Measurements from ENCODE around the gene MYO15A. TPM values are rescaled to one million over a fixed set of nuclear protein-coding genes. Genes with fewer than 3 reads are reported as not detected.

Gene MYO15A
- polyA plus RNA-seq, 1 donor from 2014 or later: 0.48 TPM

GRCh38 chr17:18186627-18186982, 78.0 kb downstream of the MYO15A start:
- Mint-ChIP-seq H3K27ac (peak overlapping the region; percentile 84 to 99 (median 86)), H3K4me3 (peak overlapping the region; percentile 93 to 99 (median 96)), H3K9me3 (no peaks in the 10 kb centered on the region), H3K4me1 (peaks cover 46 to 63% (median 58%) of the 10 kb centered on the region in 3 donors), H3K36me3 (no peaks in the 10 kb centered on the region), H3K27me3 (no peaks in the 10 kb centered on the region)

- Mint-ChIP-seq H3K27ac (peak overlapping the region; percentile 6 to 99 (median 86)), H3K36me3 (no peaks in the 10 kb centered on the region), H3K27me3 (no peaks in the 10 kb centered on the region), H3K4me1 (peaks cover 44 to 68% (median 55%) of the 10 kb centered on the region in 3 donors), H3K9me3 (no peaks in the 10 kb centered on the region), H3K4me3 (peak overlapping the region; percentile 93 to 99 (median 96))
Measured at GRCh38 chr17:18187226-18187625, 78.7 kb downstream of the MYO15A start.

- Mint-ChIP-seq H3K4me3 (peak overlapping the region; percentile 93 to 99 (median 96)), H3K36me3 (no peaks in the 10 kb centered on the region), H3K27ac (peak overlapping the region in 2 of 3 donors; percentile 39 to 99), H3K9me3 (no peaks in the 10 kb centered on the region), H3K27me3 (no peaks in the 10 kb centered on the region), H3K4me1 (peaks cover 44 to 70% (median 53%) of the 10 kb centered on the region in 3 donors)
Measured at GRCh38 chr17:18187821-18188761, 79.5 kb downstream of the MYO15A start.

- Mint-ChIP-seq H3K4me1 (peaks cover 46 to 59% (median 56%) of the 10 kb centered on the region in 3 donors), H3K4me3 (peak overlapping the region in 1 of 4 donors; percentile 29), H3K27ac (peak overlapping the region in 1 of 3 donors; percentile 84), H3K36me3 (peaks cover 1% of the 10 kb centered on the region), H3K9me3 (no peaks in the 10 kb centered on the region), H3K27me3 (no peaks in the 10 kb centered on the region)
Measured at GRCh38 chr17:18190628-18191235, 82.2 kb downstream of the MYO15A start.

- H3K4me1 Mint-ChIP-seq: peaks cover 40 to 56% (median 52%) of the 10 kb centered on the region in 3 donors
- peaks cover 1% of the 10 kb centered on the region for H3K36me3 Mint-ChIP-seq
- H3K27ac Mint-ChIP-seq: peak overlapping the region in 1 of 3 donors; percentile 84
- no peaks in the 10 kb centered on the region for H3K27me3 Mint-ChIP-seq
- H3K4me3 Mint-ChIP-seq: no peak overlapping the region
- no peaks in the 10 kb centered on the region for H3K9me3 Mint-ChIP-seq
Measured at GRCh38 chr17:18191236-18191667, 82.7 kb downstream of the MYO15A start.

- H3K4me1 Mint-ChIP-seq: peaks cover 33 to 49% (median 46%) of the 10 kb centered on the region in 3 donors
- peak overlapping the region in 1 of 3 donors; percentile 19 for H3K27ac Mint-ChIP-seq
- no peaks in the 10 kb centered on the region for H3K27me3 Mint-ChIP-seq
- peak overlapping the region in 1 of 4 donors; percentile 17 for H3K4me3 Mint-ChIP-seq
- peaks cover 1% of the 10 kb centered on the region for H3K36me3 Mint-ChIP-seq
- H3K9me3 Mint-ChIP-seq: no peaks in the 10 kb centered on the region
Measured at GRCh38 chr17:18191967-18192366, 83.4 kb downstream of the MYO15A start.

GRCh38 chr17:18194394-18194793, 85.8 kb downstream of the MYO15A start:
- H3K27me3 Mint-ChIP-seq: no peaks in the 10 kb centered on the region
- H3K9me3 Mint-ChIP-seq: no peaks in the 10 kb centered on the region
- H3K4me1 Mint-ChIP-seq: peaks cover 23 to 36% (median 36%) of the 10 kb centered on the region in 3 donors
- H3K27ac Mint-ChIP-seq: peak overlapping the region in 1 of 3 donors; percentile 77
- peak overlapping the region in 1 of 4 donors; percentile 32 for H3K4me3 Mint-ChIP-seq
- peaks cover 1% of the 10 kb centered on the region for H3K36me3 Mint-ChIP-seq

- no peaks in the 10 kb centered on the region for H3K9me3 Mint-ChIP-seq
- H3K4me3 Mint-ChIP-seq: no peak overlapping the region
- H3K27me3 Mint-ChIP-seq: no peaks in the 10 kb centered on the region
- peaks cover 23 to 32% (median 32%) of the 10 kb centered on the region in 3 donors for H3K4me1 Mint-ChIP-seq
- peaks cover 1% of the 10 kb centered on the region for H3K36me3 Mint-ChIP-seq
- H3K27ac Mint-ChIP-seq: peak overlapping the region in 1 of 3 donors; percentile 77
Measured at GRCh38 chr17:18194804-18195203, 86.2 kb downstream of the MYO15A start.

- Mint-ChIP-seq H3K4me3 (no peak overlapping the region), H3K9me3 (no peaks in the 10 kb centered on the region), H3K4me1 (peaks cover 23 to 30% (median 30%) of the 10 kb centered on the region in 3 donors), H3K27me3 (no peaks in the 10 kb centered on the region), H3K27ac (no peak overlapping the region), H3K36me3 (peaks cover 1% of the 10 kb centered on the region)
Measured at GRCh38 chr17:18195246-18195645, 86.7 kb downstream of the MYO15A start.

- Mint-ChIP-seq H3K4me1 (peaks cover 11 to 25% (median 20%) of the 10 kb centered on the region in 3 donors), H3K4me3 (no peak overlapping the region)
Measured at GRCh38 chr17:18197535-18198194, 89.1 kb downstream of the MYO15A start.

GRCh38 chr17:18198530-18198929, 90.0 kb downstream of the MYO15A start:
- Mint-ChIP-seq H3K36me3 (peaks cover 1% of the 10 kb centered on the region), H3K27ac (peak overlapping the region in 1 of 3 donors; percentile 51)

More at GRCh38 chr17:18197535-18198194, 89.1 kb downstream of the MYO15A start:
- Mint-ChIP-seq H3K36me3 (peaks cover 1% of the 10 kb centered on the region), H3K27ac (peak overlapping the region in 1 of 3 donors; percentile 51), H3K27me3 (no peaks in the 10 kb centered on the region), H3K9me3 (no peaks in the 10 kb centered on the region)

GRCh38 chr17:18201108-18201507, 92.6 kb downstream of the MYO15A start:
- H3K27me3 Mint-ChIP-seq: no peaks in the 10 kb centered on the region
- no peak overlapping the region for H3K4me3 Mint-ChIP-seq
- no peaks in the 10 kb centered on the region for H3K9me3 Mint-ChIP-seq
- peak overlapping the region in 2 of 3 donors; percentile 16 to 52 for H3K27ac Mint-ChIP-seq
- peaks cover 5 to 16% (median 15%) of the 10 kb centered on the region in 3 donors for H3K4me1 Mint-ChIP-seq
- H3K36me3 Mint-ChIP-seq: no peaks in the 10 kb centered on the region

More at GRCh38 chr17:18198530-18198929, 90.0 kb downstream of the MYO15A start:
- no peaks in the 10 kb centered on the region for H3K9me3 Mint-ChIP-seq
- no peaks in the 10 kb centered on the region for H3K27me3 Mint-ChIP-seq
- H3K4me3 Mint-ChIP-seq: no peak overlapping the region
- peaks cover 11 to 23% (median 19%) of the 10 kb centered on the region in 3 donors for H3K4me1 Mint-ChIP-seq

GRCh38 chr17:18203308-18203707, 94.8 kb downstream of the MYO15A start:
- Mint-ChIP-seq H3K9me3 (no peaks in the 10 kb centered on the region), H3K36me3 (no peaks in the 10 kb centered on the region), H3K27me3 (no peaks in the 10 kb centered on the region), H3K4me3 (no peak overlapping the region), H3K27ac (no peak overlapping the region), H3K4me1 (peaks cover 5 to 12% (median 8%) of the 10 kb centered on the region in 3 donors)

- Mint-ChIP-seq H3K27me3 (no peaks in the 10 kb centered on the region), H3K27ac (peak overlapping the region in 1 of 3 donors; percentile 60), H3K4me3 (no peak overlapping the region), H3K36me3 (no peaks in the 10 kb centered on the region), H3K4me1 (peaks cover 0 to 7% (median 2%) of the 10 kb centered on the region in 3 donors), H3K9me3 (no peaks in the 10 kb centered on the region)
Measured at GRCh38 chr17:18205861-18206260, 97.3 kb downstream of the MYO15A start.
